HEK293 (cell line): ENCODE measurements around the gene HEATR3.

Experiments used
- SP2 ChIP-seq: fragments of 450-650 bp; formaldehyde crosslinking; IDR thresholded peaks from 2 replicates; pipeline ENCODE4 v1.5.1; 2016; ENCODE audit warnings: missing biosample characterization, missing genetic modification characterization
- ZBTB7A ChIP-seq: fragments of 450-650 bp; formaldehyde crosslinking; IDR thresholded peaks from 2 replicates; pipeline ENCODE4 v1.5.1; 2016; ENCODE audit warnings: low read depth, missing biosample characterization, missing genetic modification characterization
- TF ChIP-seq, protein P1 (sequence below): fragments of 450-650 bp; formaldehyde crosslinking; IDR thresholded peaks from 2 replicates; pipeline ENCODE4 v1.5.1; 2016; ENCODE audit warnings: missing biosample characterization, missing genetic modification characterization

DNA sequence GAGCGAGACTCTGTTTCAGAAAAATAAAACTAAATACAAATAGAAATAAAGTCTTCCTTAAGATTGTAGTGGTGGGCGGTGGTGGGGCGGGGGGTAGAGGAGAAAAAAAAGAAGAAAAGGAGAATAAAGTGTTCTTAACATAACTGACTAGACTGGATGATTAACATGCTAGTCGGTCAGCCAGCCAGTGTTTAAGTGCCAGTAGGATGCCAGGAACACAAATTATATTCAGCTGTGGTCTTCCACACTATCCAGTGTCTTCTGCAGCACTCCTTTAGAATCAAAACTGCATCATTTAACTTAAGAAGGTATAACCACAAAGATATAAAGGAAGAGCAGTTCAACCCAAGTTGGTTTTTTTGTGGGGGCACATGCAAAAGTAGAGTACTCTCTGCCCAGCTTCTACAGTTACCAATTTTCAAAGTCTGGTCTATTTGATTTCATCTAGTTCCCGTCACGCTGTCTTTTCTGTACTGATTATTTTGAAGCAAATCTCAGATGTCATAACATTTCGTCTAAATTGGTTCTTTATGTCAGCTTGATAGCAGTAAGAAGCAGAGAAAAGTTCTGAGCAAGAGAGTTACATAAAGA is 15.8 kb downstream of the HEATR3 start:
- no peak for TF ChIP-seq ZBTB7A (tag by site-specific recombination)
- TF ChIP-seq, protein P1, sequence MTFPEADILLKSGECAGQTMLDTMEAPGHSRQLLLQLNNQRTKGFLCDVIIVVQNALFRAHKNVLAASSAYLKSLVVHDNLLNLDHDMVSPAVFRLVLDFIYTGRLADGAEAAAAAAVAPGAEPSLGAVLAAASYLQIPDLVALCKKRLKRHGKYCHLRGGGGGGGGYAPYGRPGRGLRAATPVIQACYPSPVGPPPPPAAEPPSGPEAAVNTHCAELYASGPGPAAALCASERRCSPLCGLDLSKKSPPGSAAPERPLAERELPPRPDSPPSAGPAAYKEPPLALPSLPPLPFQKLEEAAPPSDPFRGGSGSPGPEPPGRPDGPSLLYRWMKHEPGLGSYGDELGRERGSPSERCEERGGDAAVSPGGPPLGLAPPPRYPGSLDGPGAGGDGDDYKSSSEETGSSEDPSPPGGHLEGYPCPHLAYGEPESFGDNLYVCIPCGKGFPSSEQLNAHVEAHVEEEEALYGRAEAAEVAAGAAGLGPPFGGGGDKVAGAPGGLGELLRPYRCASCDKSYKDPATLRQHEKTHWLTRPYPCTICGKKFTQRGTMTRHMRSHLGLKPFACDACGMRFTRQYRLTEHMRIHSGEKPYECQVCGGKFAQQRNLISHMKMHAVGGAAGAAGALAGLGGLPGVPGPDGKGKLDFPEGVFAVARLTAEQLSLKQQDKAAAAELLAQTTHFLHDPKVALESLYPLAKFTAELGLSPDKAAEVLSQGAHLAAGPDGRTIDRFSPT (tag by site-specific recombination), result no peak
- TF ChIP-seq SP2, result no peak
